Inflammatory macrophage (primary cell): ENCODE measurements around the gene ECM1.

Source experiments
- DNase-seq, 2 donors: peaks; one replicate each; pipeline ENCODE4 v3.0.0-alpha.2; 2020 to 2022
- total RNA-seq, 18 experiments: gene quantifications; one replicate each; lab custom pipeline; 2026; ENCODE audit warnings: mixed read lengths in 6 of 18, inconsistent platforms in 2 of 18; lab: John Stamatoyannopoulos, UW

Gene ECM1
- 26.3 to 88.8 (median 51.7) reads per million in 18 experiments for total RNA-seq

- peak; percentile 68 to 81 for DNase-seq
These were observed at the start of gene ECM1 for GRCh38 chr1:150507912-150508864. TSS of gene ECM1 (plus strand) at chr1:150508109. CDS start at chr1:150508210, 101 bp downstream.

GRCh38 chr1:150464422-150464826 is 43.5 kb upstream of the ECM1 start:
- peak; percentile 66 to 71 for DNase-seq

- no peak for DNase-seq
These were observed 40.9 kb upstream of the ECM1 start for GRCh38 chr1:150466964-150467363.

GRCh38 chr1:150469291-150469690 is 38.6 kb upstream of the ECM1 start:
- DNase-seq = no peak

GRCh38 chr1:150472601-150473200 is 35.2 kb upstream of the ECM1 start:
- DNase-seq = no peak

- DNase-seq = no peak
These were observed 34.2 kb upstream of the ECM1 start for GRCh38 chr1:150473659-150474058.

- DNase-seq = no peak
These were observed 33.0 kb upstream of the ECM1 start for GRCh38 chr1:150474869-150475268.

- DNase-seq = no peak
These were observed 31.2 kb upstream of the ECM1 start for GRCh38 chr1:150476754-150477153.

- DNase-seq = no peak
These were observed 30.6 kb upstream of the ECM1 start for GRCh38 chr1:150477320-150477719.

- no peak for DNase-seq
These were observed 30.2 kb upstream of the ECM1 start for GRCh38 chr1:150477733-150478132.

GRCh38 chr1:150479370-150479769 is 28.5 kb upstream of the ECM1 start:
- no peak for DNase-seq

GRCh38 chr1:150479927-150480352 is 28.0 kb upstream of the ECM1 start:
- DNase-seq = no peak

GRCh38 chr1:150484431-150484830 is 23.5 kb upstream of the ECM1 start:
- DNase-seq = no peak

- peak; percentile 27 to 29 for DNase-seq
These were observed 23.0 kb upstream of the ECM1 start for GRCh38 chr1:150484861-150485260.

GRCh38 chr1:150486966-150487762 is 20.7 kb upstream of the ECM1 start, which contains the start of gene TARS2:
TSS of gene TARS2 (plus strand) at chr1:150487419. CDS start at chr1:150487451, 32 bp downstream.
- peak; percentile 99 to 100 for DNase-seq

GRCh38 chr1:150487763-150488115 is 20.2 kb upstream of the ECM1 start:
- DNase-seq = no peak

GRCh38 chr1:150493175-150493574 is 14.7 kb upstream of the ECM1 start:
- no peak for DNase-seq

- no peak for DNase-seq
These were observed 9.6 kb upstream of the ECM1 start for GRCh38 chr1:150498342-150498741.

- no peak for DNase-seq
These were observed 2.5 kb upstream of the ECM1 start for GRCh38 chr1:150505431-150505830.

GRCh38 chr1:150508982-150509381 is 1.1 kb downstream of the ECM1 start:
- DNase-seq = no peak

GRCh38 chr1:150511551-150511950 is 3.6 kb downstream of the ECM1 start:
- DNase-seq = no peak

- DNase-seq = no peak
These were observed 4.2 kb downstream of the ECM1 start for GRCh38 chr1:150511985-150512660.
